ENCODE results near the gene SELL. TPM values are rescaled to one million over a fixed set of nuclear protein-coding genes. Genes with fewer than 3 reads are reported as not detected.

Gene SELL
- total and polyA plus RNA-seq, 2 of the 8 experiments (the other 6 are each of a cell fraction or from before 2014, with no cell fraction given): not detected

DNA sequence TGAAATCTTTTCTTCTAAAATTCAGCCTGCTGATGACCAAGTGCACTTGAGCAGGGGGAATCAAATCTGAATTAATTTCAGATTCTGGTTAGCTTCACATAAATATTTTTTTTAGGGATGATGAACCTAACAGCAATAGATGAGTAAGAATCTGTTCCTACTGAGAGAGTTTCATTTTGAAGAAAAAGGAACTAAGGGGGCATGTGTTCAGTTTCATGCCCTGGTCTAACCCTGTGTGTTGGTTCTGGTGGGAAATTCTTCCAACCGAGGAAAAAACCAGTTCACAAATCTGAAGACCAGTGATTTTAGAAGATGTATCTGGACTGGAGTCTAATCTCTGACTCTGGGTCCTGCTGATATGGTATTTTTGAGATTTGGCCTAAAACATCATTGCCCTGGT, 13.7 kb downstream of the SELL start:
- Histone ChIP-seq H2BK5ac (ENCODE audit: low read depth, low read length) (no peak overlapping the region), H3K4ac (replicated peaks; ENCODE audit: insufficient read length, low read depth, low read length) (no peak overlapping the region), H3K4me3 (ENCODE audit: extremely low read depth in 1 of 4, insufficient read depth in 2 of 4, low read depth in 3 of 4, low read length in 4 of 4) (no peak overlapping the region), H3K79me1 (ENCODE audit: low read depth, low read length) (no peaks in the 10 kb centered on the region), H3K27ac (ENCODE audit: low read depth, low read length) (no peak overlapping the region), H3K27me3 (replicated peaks in 1 of 4; ENCODE audit: control insufficient read depth in 3 of 4, extremely low read depth in 1 of 4, insufficient read depth in 3 of 4, low read length in 3 of 4) (peaks cover 2 to 12% (median 11%) of the 10 kb centered on the region in 4 experiments; a peak in 5 of 7 replicates), H3K23me2 (ENCODE audit: low read depth, low read length) (no peaks in the 10 kb centered on the region), H3K14ac (ENCODE audit: insufficient read length) (no peak overlapping the region), H4K91ac (replicated peaks; ENCODE audit: insufficient read length, low read length) (no peak overlapping the region), H3K36me3 (ENCODE audit: control insufficient read depth in 2 of 4, insufficient read depth in 4 of 4, low read length in 3 of 4) (no peaks in the 10 kb centered on the region), H3K4me1 (replicated peaks in 1 of 4; ENCODE audit: control insufficient read depth in 3 of 4, insufficient read depth in 4 of 4, low read length in 3 of 4) (no peaks in the 10 kb centered on the region), H2AK5ac (ENCODE audit: low read depth, low read length) (no peak overlapping the region), H2BK12ac (ENCODE audit: low read depth, low read length) (no peak overlapping the region), H3K23ac (ENCODE audit: insufficient read length) (no peak overlapping the region), H3K18ac (ENCODE audit: extremely low read depth, low read length) (no peak overlapping the region), H3K79me2 (ENCODE audit: control insufficient read depth in 1 of 2, insufficient read depth in 2 of 2, low read length in 2 of 2) (no peaks in the 10 kb centered on the region), H3K56ac (replicated peaks; ENCODE audit: insufficient read length, low read depth, low read length) (no peak overlapping the region), H3K9me3 (ENCODE audit: insufficient read depth in 2 of 2, low read depth in 1 of 2, low read length in 1 of 2) (no peaks in the 10 kb centered on the region), H4K8ac (ENCODE audit: extremely low read depth, insufficient read depth, low read length) (no peak overlapping the region), H2AFZ (ENCODE audit: low read length) (no peak overlapping the region), H3K4me2 (ENCODE audit: insufficient read depth in 1 of 2, low read depth in 2 of 2, low read length in 2 of 2) (no peak overlapping the region), H4K5ac (ENCODE audit: insufficient read length, low read depth, low read length) (no peak overlapping the region), H4K20me1 (replicated peaks in 1 of 2; ENCODE audit: control insufficient read depth in 1 of 2, insufficient read depth in 2 of 2, low read length in 2 of 2) (no peaks in the 10 kb centered on the region), H2BK15ac (ENCODE audit: low read length) (no peak overlapping the region), H2BK20ac (ENCODE audit: low read length) (no peak overlapping the region), H2BK120ac (replicated peaks; ENCODE audit: low read depth, low read length) (no peak overlapping the region), H3K9ac (replicated peaks in 1 of 4; ENCODE audit: extremely low read depth in 1 of 4, low read depth in 3 of 4, low read length in 3 of 4) (no peak overlapping the region)
- no peak for FAIRE-seq
- ChIA-PET CTCF (ENCODE audit: partially characterized antibody) (interaction anchor here (0.7 kb wide), 1 partner anchor 96 kb away, joined by 3 read pairs; no protein-coding TSS in a partner anchor), POLR2A (ENCODE audit: partially characterized antibody) (no interaction called here)
- DNase-seq (ENCODE audit: low read depth in 1 of 2, low spot score in 2 of 2): no peak
- 100% methylated on average over 1 of the region's 1 CpG; no CpG with 5 or more reads in 1 of the 2 experiments for WGBS, 2 experiments (ENCODE audit: extremely low coverage in 1 of 2, insufficient coverage in 1 of 2, insufficient read length in 1 of 2, insufficient replicate concordance in 2 of 2, low coverage in 1 of 2, low lambda C conversion rate in 2 of 2, missing lambda C conversion rate in 1 of 2)
- TF ChIP-seq RAD21 (IDR thresholded peaks at IDR 0.05 in 1 of 2, conservative IDR thresholded peaks at IDR 0.05 in 1 of 2; ENCODE audit: low read depth in 2 of 2, low read length in 2 of 2): no peak
- TF ChIP-seq KDM1A (IDR thresholded peaks at IDR 0.05; ENCODE audit: borderline replicate concordance, low read length): no peak
- no peak for TF ChIP-seq JUND (IDR thresholded peaks at IDR 0.05; ENCODE audit: low read length)
- TF ChIP-seq SRF (IDR thresholded peaks at IDR 0.05; ENCODE audit: low read depth, low read length): no peak
- no peak for TF ChIP-seq KDM4A (IDR thresholded peaks at IDR 0.05; ENCODE audit: low read depth, low read length, severe bottlenecking)
- no peak for TF ChIP-seq CHD1 (IDR thresholded peaks at IDR 0.05; ENCODE audit: low read depth, low read length)
- TF ChIP-seq GABPA (IDR thresholded peaks at IDR 0.05; ENCODE audit: borderline replicate concordance, insufficient read depth, low read length): no peak
- no peak for TF ChIP-seq SP1 (IDR thresholded peaks at IDR 0.05; ENCODE audit: low read depth, low read length)
- TF ChIP-seq SIX5 (IDR thresholded peaks at IDR 0.05; ENCODE audit: low read depth, low read length): no peak
- no peak for TF ChIP-seq EP300 (IDR thresholded peaks at IDR 0.05; ENCODE audit: borderline replicate concordance in 1 of 2, low read depth in 2 of 2, low read length in 2 of 2)
- TF ChIP-seq NANOG (IDR thresholded peaks at IDR 0.05; ENCODE audit: insufficient read depth, low read depth, low read length, poor library complexity, severe bottlenecking): no peak
- TF ChIP-seq CHD2 (IDR thresholded peaks at IDR 0.05; ENCODE audit: low read length): no peak
- no peak for TF ChIP-seq CBX8 (IDR thresholded peaks at IDR 0.05; ENCODE audit: borderline replicate concordance, low read depth, low read length)
- no peak for TF ChIP-seq HDAC6 (IDR thresholded peaks at IDR 0.05; ENCODE audit: low read depth, low read length)

Measured in H1 (cell line).